Measurements from ENCODE around the gene ADH1A.
"Not testable (repeated sequence)": the region's sequence is repeated elsewhere in the genome, so short reads cannot be mapped to it uniquely, and the experiment has no call there.

Gene ADH1A

GRCh38 chr4:99276417-99276816, 14.4 kb downstream of the ADH1A start:
- no peak for DNase-seq

GRCh38 chr4:99275885-99276284, 14.9 kb downstream of the ADH1A start:
- DNase-seq = no peak

GRCh38 chr4:99275050-99275449, 15.7 kb downstream of the ADH1A start:
- DNase-seq = no peak

- no peak for DNase-seq
Measured at GRCh38 chr4:99273704-99274103, 17.1 kb downstream of the ADH1A start.

GRCh38 chr4:99264927-99265326, 25.9 kb downstream of the ADH1A start:
- DNase-seq = no peak

GRCh38 chr4:99252746-99253145, 38.0 kb downstream of the ADH1A start:
- no peak for DNase-seq

GRCh38 chr4:99248714-99249113, 42.1 kb downstream of the ADH1A start:
- DNase-seq = no peak

GRCh38 chr4:99235955-99236354, 54.8 kb downstream of the ADH1A start:
- no peak for DNase-seq

GRCh38 chr4:99234331-99235010, 56.3 kb downstream of the ADH1A start:
- no peak for DNase-seq

- not testable (repeated sequence) for DNase-seq
Measured at GRCh38 chr4:99233397-99233796, 57.4 kb downstream of the ADH1A start.

GRCh38 chr4:99228706-99229105, 62.1 kb downstream of the ADH1A start:
- not testable (repeated sequence) for DNase-seq

GRCh38 chr4:99227646-99228045, 63.1 kb downstream of the ADH1A start:
- DNase-seq = not testable (repeated sequence)
